GM06990 (cell line): ENCODE data around the gene CTSH.

ENCODE experiments used
- DNase-seq: peaks from one replicate; pipeline ENCODE4 v3.0.0-alpha.2; 2011; ENCODE audit not compliant: insufficient read length; ENCODE audit errors: extremely low read depth
- H3K27me3 ChIP-seq: replicated peaks from 2 replicates; pipeline ENCODE4 v1.6.0; 2011; ENCODE audit warnings: low read length; ENCODE audit not compliant: control insufficient read depth, insufficient read depth
- H3K36me3 ChIP-seq: 2 replicates; pipeline ENCODE4 v1.5.1; 2011; ENCODE audit warnings: low read length; ENCODE audit not compliant: control insufficient read depth, insufficient read depth
- H3K4me3 ChIP-seq: replicated peaks from 2 replicates; pipeline ENCODE4 v1.5.1; 2011; ENCODE audit warnings: low read depth, mild to moderate bottlenecking, control low read depth, low read length
- TF ChIP-seq, protein P1 (sequence below): IDR thresholded peaks from 2 replicates; pipeline ENCODE4 v1.5.1; 2011; ENCODE audit warnings: low read length, control low read depth, mild to moderate bottlenecking, inconsistent platforms; ENCODE audit not compliant: insufficient read depth, poor library complexity, severe bottlenecking

Gene CTSH

DNA sequence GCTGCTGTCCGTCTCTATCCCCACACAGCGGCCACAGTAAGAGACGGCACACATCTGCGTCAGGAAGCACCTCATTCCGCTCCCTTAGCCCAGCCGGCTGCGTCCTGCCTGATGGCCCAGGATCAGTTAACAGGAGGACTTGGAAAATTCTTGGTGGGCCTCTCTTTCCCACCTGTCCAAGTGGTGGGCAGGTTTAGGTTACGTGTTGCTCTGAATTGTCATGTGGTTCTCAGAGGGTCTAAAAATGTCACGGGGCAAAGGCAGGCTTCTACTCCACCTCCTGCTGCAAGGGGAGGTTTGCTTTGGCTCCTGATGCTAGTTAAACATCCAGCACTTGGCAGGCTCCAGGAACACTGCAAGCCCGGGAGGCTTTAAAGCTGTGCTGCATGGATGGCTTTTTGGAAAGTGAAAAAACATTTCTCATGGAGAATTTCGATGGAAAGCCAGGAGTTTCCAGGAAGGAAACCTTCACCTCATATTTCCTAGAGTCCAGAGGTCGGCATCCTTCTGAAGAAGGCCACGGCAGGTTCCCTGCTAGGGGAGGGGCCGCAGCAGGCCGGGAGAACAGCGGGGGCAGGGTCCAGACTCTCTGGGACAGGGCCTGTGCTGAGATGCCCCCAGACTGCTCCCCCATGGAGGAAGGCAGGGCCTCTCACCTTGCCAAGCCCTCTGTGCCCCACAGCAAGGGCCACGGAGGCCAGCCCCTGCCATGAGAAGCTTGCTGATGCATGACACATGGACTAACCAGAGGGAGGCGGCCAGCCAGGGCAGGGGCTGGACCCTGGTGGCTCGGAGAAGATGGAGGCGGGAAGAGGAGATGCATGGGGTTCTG, 10.8 kb downstream of the CTSH start:
- H3K4me3 ChIP-seq = no peak overlapping the region
- TF ChIP-seq, protein P1, sequence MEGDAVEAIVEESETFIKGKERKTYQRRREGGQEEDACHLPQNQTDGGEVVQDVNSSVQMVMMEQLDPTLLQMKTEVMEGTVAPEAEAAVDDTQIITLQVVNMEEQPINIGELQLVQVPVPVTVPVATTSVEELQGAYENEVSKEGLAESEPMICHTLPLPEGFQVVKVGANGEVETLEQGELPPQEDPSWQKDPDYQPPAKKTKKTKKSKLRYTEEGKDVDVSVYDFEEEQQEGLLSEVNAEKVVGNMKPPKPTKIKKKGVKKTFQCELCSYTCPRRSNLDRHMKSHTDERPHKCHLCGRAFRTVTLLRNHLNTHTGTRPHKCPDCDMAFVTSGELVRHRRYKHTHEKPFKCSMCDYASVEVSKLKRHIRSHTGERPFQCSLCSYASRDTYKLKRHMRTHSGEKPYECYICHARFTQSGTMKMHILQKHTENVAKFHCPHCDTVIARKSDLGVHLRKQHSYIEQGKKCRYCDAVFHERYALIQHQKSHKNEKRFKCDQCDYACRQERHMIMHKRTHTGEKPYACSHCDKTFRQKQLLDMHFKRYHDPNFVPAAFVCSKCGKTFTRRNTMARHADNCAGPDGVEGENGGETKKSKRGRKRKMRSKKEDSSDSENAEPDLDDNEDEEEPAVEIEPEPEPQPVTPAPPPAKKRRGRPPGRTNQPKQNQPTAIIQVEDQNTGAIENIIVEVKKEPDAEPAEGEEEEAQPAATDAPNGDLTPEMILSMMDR = no peak
- H3K36me3 ChIP-seq = peaks cover 65% of the 10 kb centered on the region
- H3K27me3 ChIP-seq = no peaks in the 10 kb centered on the region
- DNase-seq = no peak

DNA sequence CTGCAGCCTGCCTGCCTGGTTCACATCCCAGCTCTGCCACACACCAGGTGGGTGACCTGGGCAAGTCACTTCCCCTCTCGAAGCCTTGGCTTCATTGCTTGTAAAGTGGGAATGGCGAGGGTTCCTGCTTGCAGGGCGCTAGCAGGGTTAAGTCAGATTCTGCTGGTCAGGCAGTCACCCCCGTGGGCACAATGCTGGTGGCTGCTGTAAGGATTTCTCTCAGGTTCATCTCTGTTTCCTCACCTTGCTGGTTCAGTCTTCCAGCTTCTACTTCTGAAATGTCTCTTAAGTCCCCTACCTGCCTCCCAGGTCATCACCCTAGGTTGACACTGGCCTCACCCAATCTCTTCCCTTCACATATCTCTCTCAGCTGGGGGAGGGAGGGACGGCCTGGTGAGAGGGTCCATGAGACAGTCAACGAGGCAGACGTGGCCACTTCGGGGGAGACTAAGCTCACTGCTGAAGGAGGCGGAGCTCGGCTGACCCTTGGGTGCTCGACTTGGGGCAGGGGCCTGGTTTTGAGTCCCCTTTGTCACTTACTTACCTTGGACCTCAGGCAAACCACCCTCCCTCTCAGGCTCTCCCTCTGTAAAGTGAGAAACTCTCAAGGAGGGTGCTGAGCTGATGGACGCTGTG, 11.5 kb downstream of the CTSH start:
- no peak for DNase-seq
- TF ChIP-seq, protein P1 = no peak
- Histone ChIP-seq H3K36me3 (peaks cover 69% of the 10 kb centered on the region), H3K27me3 (no peaks in the 10 kb centered on the region), H3K4me3 (no peak overlapping the region)

DNA sequence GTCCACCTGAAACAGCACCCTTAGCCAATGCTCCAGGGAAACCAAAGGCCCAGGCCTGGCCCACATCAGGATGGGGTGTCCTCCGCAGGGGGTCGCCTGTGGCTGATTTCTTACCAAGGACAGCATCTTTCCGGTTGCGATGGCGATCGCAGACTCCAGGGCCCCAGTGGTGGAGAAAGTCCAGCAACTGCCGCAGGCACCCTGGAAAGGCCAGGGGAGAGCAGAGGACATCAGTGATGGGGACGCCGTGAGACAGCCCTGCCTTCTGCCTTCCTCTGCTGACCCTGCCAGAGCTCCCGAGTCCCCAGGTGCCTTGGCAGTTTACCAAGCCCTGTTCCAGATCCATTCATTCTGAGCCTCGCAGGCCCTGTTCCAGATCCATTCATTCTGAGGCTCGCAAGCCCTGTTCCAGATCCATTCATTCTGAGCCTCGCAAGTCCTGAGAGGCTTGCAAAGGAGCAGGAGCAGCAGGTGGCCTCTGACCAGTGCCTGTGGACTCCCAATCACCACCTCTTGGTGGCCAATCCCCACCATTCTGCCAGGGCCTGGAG, 12.5 kb downstream of the CTSH start:
- no peak for DNase-seq
- TF ChIP-seq, protein P1 = no peak
- peaks cover 75% of the 10 kb centered on the region for H3K36me3 ChIP-seq

GRCh38 chr15:78931439-78932257, 13.2 kb downstream of the CTSH start:
- Histone ChIP-seq H3K27me3 (no peaks in the 10 kb centered on the region), H3K36me3 (peaks cover 77% of the 10 kb centered on the region), H3K4me3 (no peak overlapping the region)
- TF ChIP-seq, protein P1 = no peak
- DNase-seq = no peak

More for the DNA sequence above, 12.5 kb downstream of the CTSH start:
- Histone ChIP-seq H3K4me3 (no peak overlapping the region), H3K27me3 (no peaks in the 10 kb centered on the region)

DNA sequence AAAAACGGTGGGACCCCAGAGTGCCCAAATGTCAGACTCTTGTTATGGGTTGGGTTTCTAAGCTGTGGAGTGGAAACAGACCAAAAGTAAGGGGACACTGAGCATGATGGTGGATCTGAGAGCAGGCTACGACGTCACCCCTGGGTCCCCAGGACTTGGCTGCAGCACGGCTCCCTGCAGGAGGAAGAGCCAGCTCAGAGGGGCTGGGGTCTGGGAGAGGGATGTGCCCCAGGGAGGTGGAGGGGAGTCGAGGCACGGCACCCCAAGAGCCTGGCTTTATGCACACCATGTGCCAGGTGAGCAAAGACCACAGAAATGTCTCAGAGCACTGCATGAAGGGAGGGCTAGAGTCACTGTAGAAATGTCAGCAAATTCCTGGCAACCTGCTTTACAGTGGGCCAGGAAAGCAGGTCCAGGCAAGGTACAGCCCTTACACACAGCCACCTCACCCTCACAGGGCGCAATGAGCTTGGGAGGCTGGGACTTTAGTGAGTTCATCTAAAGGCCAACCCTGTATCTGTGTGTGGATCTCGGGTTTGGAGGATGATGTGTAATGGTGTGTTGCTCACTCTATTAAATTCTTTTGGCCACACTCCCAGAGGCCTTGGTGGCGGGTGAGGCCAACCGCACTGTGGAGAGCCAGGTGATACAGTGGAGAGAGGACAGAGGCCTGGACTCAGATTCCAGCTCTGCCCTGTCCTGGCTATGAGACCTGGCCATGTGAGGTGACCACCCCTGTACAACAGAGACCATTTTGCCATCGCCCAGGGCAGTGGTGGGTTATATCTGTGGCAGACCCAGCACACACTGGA, 14.1 kb downstream of the CTSH start:
- Histone ChIP-seq H3K27me3 (no peaks in the 10 kb centered on the region), H3K36me3 (peaks cover 84% of the 10 kb centered on the region), H3K4me3 (no peak overlapping the region)
- DNase-seq = no peak
- TF ChIP-seq, protein P1 = no peak
